GM18873 (cell line): ENCODE measurements around the gene ERGIC2.

ENCODE experiments used
- ATAC-seq: cut with Tn5 transposase; IDR thresholded peaks from one replicate; pipeline ENCODE4 v1.9.1; 2021; ENCODE audit warnings: mild to moderate bottlenecking, moderate library complexity, moderate number of reproducible peaks; ENCODE audit not compliant: unreplicated experiment, low FRiP score

Gene ERGIC2

DNA sequence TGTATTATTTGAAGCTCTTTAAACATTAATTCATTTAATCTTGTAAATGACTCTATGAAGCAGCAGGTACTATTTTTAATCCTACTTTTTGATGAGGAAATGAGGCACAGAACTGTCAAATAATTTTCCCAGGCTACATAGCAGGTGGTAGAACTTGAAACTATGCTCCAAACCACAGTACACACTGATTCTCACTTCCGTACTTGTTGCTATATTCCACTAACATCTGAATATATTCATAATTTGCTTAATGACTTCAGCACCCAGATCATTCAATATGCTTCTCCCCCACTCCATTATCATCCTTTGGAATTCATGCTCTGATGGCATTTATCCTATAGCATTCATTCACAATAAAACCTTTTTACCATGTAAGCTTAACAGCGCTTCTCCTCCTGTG is 4.9 kb downstream of the ERGIC2 start:
- no peak for ATAC-seq

DNA sequence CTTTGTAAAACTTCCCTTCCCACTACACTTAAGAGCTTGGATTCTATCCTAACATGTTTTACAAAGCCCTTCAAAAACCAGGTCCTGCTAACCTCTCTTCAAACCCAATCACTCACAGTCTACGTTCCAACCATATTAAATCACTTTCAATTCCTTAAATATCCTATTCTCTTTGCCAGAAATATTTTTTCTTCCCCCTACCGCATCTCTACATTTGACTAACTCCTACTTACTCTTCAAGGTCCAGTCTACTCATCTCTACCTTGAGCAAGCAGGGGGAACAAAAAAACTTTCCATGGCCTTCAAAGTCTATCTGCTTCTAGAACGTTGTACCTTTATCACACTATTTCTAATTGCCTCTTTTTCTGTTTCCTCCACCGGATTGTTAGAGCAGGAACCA is 6.1 kb downstream of the ERGIC2 start:
- ATAC-seq, result no peak

DNA sequence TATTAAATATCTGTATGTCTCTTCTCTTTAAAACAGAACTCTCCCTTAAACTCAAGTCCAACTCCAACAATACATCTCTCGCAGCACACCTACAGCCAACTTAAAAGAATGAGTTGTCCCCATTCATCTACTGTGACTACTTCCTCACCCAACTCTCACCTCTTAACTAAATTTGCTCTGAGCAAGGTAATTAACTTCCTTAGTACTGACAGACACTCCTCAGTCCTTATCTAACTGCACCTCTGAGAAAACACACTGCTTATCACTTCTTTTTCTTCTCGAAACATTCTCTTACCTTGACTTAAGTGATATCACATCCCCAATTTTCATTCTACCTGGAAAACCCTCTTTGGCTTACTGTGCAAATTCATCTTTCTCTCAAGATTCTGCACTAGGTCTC is 7.0 kb downstream of the ERGIC2 start:
- no peak for ATAC-seq

DNA sequence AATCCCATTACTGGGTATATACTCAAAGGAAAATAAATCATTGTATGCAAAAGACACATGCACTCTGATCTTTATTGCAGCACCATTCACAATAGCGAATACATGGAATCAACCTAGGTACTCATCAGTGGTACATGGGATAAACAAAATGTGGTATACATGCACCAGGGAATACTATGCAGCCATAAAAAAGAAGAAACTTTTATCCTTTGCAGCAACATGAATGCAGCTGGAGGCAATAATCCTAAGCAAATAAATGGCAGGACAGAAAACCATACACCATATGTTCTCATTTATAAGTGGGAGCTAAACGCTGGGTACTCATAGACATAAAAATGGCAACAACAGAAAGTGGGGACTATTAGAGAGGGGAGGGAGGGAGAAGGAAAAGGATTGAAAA is 15.9 kb downstream of the ERGIC2 start:
- no peak for ATAC-seq

DNA sequence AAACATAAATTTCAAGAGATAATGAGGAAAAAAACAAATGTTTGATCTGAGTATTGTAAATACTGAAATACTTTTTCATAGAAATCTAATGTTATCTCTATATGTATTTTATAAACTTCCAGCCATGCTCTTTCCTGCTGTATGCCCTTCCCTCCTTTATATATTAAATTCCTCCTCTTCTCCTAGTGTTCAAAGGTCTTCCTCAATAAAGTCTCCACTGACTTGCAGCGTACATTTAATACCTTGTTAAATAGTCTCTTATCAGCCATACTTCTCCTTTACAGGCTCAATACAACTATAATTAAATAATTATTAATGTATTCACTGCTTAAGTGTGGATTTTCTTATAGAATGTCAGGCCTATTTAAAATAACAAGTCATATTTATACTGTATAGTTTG is 26.0 kb downstream of the ERGIC2 start:
- ATAC-seq, result no peak

DNA sequence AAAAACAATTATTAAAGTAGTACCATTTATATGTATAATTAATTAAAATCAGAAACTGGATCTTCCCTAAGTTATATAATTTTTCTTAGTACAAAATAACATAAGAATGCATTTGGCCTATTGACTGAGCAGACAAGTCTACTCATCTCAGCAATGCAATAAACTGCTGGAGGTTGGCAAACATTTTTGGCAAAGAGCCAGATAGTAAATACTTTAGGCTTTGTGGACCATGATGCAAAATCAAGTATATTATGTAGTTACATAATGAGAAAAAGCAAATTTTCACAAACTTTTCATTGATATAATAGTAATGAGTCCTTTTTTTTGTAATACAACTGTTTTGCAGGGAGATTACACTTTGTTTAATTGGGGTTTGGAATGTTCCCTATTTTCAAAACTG is 30.9 kb downstream of the ERGIC2 start:
- no peak for ATAC-seq

DNA sequence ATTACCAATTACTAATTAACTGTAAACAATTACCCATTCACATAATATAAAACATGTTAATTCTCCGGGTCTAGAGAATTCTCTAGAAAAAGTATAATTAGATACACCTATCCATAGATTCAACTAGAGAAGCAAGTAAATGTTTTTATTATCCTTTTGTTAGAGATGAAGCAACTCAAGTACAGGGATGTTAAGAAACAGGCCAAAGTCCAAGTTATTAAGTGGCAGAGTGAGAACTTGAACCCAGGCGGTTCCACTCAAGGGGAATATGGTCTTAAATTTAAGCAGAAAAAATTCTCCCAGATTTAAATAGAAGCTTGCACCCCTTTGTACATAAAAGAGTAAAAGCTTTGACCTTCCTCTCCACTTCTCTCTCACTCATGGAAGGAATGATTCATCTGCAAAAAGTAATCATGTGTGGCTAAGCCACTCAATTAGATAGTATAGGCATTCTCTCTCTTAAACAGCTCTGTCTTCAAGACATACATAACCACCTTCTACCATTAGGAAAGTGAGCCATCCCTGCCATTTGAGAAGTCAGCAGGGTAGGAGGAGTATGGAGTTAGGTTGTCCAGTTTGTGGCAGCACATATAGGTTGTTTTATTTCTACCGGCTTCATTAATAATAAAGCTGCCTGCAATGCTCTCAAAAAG is 34.1 kb downstream of the ERGIC2 start:
- ATAC-seq, result no peak

DNA sequence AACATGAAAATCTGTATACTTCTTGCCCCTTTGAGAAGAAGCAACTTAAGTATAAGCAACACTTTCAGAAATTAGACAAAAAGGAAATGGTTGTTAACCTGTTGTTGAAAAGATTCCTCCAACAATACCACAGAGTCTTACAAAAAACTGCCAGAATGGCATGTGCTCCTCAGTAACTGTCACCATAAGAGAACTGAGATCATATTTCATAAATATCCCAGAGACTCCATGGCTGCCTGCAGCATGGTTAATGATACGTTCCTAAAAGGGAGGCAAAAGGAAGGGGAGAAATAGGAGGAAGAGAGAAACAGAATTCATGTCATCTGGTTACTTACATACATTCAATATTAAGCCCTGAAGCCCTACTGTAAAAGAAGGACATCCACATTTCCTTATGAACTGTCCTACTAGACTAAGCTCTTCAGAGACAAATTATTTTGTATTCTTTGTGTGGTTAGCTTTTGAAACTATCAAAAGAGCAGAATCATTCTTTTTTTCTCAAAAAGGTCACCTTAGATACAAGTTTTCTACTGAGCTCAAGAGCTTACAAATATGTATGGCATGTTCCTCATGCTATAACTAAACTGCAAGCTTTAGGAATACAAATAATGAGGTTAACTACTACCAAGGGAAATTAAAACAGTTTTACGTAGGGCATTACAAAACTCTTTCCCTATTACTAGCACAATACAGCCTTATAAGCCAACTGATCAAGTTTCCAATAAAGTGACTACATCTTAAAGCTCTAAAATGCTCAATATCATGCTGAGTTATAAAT is 37.8 kb downstream of the ERGIC2 start:
- ATAC-seq, result no peak

DNA sequence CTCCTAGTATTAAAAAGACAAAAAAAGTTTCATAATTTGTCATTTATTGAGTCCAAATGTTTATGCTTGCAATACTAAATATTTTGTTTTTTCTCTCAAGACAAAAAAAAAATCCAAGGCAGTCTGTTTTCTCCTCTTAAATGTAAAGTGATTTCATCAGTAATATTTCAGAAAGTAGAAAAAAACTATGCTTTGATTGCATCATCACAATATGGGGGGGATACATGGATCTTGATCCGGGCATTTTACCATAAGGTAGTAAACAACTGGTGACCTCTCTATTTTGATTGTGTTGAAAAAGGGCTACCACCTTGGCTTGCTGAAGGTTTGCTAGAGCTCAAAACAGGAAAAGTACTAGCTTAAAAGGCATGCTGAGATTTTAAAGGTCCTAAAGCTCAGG is 43.6 kb downstream of the ERGIC2 start:
- no peak for ATAC-seq

DNA sequence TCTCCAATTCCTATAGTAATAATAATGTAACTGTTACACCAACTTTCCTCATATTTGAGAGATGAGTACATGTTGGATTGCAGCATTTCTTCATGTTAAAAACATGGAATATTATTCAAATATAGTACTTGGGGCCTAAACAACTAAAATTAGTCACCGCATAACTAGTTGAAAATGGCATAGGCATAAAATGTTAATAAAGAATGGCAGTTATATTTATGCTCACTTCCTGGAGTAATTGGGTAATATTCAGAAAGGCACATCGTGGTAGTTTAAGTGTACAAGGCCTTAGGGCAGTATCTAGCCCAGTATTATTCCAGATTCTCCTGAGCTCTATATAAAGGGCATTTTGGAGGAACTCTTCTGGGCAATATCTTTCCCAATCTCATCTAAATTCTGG is 46.0 kb downstream of the ERGIC2 start:
- no peak for ATAC-seq

DNA sequence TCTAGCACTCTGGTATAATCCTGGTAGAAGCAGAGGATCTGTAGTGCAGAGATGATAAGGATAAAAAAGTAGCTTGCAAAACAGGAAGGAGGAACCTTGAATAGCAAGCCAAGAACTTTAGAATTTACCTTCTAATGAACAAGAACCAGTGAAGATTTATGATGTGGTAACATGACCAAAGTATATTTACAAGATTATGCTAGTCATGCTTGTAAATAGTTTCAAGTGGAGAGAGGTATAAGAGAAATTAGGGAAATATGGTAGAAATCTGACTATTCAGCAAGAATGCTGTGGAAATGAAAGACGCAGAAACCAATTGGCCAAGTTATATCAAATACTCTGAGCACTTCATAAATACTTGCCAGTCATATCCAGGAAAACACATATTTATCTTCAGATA is 47.8 kb downstream of the ERGIC2 start:
- no peak for ATAC-seq

DNA sequence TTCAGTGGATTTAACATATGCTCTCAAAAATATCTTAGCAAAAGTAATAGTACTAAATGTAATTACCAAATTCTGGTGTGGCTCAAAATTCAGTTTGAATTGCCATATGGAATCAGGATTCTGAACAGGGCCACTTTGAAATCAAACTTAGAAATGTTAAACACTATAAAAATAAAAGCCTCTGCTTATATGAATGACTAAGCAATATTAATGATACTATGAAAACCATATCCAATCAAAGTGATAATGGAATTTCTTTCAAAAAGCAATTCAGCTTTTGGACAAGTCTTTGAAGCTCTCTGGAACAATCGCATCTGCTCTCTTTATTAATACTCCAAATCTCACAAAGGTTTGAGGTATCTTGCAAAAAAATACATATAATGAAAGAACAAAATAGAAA is 51.6 kb downstream of the ERGIC2 start:
- no peak for ATAC-seq

DNA sequence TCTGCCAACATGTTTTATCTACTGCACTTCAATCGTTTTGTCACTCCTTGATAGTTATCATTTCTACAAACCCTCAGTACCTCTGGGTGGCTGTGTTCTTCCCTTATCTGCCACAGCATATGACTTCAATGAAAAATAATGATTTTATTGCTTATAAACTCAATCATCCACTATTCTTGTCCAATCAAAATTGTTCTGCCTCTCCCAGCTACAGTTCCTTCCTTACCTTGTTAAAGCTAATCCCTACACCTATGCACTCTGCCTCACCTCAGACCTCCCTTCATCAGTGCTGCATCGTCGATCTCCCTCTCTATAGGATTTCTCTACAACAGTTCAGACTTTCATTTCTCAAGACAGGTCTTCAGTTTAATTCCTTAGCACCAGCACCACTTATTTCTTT is 58.8 kb downstream of the ERGIC2 start:
- ATAC-seq, result no peak

DNA sequence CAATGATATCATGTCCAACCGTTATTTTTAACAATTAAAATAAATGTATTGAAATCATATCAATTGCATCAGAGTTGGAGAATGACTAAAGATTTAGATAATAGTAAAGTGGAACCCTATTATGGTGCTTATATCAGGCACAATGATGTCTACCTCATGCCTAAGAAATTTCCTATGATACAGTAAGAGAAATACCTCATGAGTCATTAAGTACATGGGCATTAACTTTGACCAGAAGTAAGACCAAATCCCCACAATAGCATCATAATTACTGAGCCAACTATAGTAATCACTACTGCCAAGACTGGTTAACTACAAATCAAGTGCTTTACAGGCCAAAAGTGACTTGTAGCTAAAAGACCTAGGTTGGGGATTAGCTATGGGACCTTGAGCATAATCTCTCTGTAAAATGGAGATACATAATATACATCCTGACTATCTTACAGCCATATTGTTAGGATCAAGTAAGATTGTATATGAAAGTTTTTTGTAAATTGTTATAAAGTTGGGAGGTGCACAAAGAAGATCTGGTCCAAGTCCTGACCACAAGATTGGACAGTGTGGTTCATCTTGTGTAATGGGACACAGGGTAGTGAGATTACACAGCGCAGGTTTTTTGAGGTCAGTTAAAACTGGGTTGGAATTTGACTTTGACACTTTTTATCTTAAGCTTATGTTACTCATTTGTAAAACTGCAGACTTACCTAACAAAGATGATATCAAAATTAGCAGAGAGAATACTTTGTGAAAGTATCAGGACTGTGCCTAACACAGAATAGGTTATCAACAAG is 60.5 kb downstream of the ERGIC2 start:
- no peak for ATAC-seq

DNA sequence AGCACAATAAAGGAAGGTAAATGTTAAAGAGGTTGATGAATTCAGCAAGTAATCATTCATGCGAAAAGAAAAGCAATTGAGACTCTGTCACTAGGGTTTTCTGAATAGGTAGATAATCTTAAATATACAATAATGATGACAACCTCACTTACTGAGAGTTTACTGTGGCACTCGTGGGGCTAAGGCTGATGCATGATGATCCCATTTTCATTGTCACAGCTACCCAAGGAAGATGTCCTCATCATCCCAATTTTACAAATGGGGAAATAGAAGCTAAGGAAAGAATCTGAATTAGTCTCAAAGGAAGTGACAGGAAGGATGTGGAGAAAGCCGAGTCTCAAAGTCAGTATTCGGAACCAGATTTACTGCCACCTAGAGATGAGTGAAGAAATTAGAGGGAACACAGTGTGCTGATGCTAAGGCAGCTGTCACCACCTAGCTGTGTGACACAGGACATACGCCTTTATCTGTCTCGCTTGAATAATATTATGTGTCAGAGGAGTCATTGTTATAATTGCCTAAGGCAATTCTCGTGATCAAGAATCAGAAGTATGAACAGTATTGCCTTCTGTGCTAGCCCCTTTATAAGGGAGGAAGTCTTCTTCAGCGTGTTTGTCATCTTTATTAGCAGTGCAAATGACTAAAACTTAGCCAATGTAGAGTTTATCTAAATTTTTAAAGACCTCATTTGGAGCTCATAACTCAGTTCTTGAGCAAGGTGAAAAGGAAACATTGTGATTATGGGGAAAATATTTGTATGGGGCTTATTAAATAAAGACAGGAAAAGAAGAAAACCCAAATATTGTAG is 63.2 kb downstream of the ERGIC2 start:
- ATAC-seq, result peak; percentile 98

DNA sequence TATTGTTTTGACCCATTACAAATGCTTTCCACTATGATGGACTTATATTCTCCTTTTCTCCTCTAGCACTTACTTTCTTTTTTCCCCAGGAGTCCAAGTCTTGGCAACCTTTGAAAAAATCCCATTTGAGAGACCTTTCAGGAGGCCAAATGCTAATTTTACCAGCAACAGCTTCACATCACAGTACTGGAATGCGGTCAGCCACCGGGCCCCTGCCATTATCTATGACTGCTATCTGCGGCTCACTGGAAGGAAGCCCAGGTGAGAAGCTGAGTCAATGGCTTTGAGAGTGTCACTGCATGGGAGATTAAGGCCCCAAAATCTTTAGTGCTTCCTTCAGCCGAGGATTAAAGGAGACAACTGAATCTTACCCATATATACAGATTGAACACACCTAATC is 64.2 kb downstream of the ERGIC2 start:
- ATAC-seq, result no peak

DNA sequence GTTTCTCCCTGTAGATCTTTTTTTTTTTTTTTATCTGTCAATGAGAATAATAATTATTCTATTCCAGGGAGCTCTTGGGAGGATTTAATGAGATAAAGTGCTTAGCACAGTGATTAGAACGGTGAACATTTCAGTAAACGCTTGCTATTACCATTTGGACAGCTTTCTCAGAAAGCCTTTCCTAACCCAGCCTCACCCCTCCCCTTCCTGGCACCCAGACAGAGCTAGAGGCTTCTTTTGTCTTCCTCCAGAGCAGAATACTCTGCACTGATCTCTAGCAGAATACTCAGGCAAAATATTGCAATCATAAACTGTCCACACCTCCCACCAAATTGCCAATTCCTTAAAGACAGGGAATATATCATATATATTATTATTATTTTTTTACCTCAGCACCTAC is 66.6 kb downstream of the ERGIC2 start:
- ATAC-seq, result no peak

DNA sequence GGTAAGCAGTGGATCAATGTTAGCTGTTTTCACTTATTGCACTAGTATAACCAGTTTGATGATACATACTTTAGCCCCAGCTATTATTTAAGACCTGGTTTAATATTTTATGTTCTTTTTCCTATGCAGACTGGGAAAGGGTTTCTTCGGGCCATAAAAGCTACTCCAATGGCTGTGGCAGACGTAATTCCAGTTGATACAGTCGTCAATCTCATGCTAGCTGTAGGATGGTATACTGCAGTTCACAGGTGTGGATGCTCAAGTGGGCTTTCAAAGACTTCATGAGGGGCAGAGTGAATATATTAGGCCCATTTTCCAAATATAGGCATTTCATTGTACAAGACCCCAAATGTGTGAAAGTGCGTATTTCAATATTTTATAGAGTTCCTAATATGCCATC is 70.1 kb downstream of the ERGIC2 start:
- no peak for ATAC-seq

DNA sequence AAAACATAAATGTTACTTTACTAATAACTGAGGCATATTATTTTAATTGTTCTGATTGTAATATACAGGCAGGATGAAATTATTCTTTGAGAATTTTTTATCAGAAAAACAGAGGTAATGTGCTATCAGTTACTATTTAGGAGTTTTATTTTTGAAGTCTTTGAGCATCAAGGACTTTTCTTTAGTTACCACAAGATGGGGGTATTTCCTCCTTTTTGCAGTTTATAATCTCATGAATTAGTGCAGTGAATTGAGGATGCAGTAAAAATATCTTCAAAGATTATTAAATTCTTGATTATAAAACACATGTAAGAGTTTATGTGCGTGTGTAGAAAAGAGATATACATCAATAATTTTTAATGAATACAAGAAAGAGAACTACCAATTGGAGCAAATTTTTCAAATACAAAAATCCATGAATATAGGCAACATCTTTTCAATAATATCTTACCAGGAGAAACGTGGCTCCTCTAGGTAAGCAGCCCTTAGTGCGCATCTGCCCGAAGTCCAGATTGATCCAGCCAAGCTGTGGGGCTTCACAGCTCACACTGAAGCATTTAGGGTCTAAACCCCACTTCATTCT is 71.6 kb downstream of the ERGIC2 start:
- no peak for ATAC-seq

DNA sequence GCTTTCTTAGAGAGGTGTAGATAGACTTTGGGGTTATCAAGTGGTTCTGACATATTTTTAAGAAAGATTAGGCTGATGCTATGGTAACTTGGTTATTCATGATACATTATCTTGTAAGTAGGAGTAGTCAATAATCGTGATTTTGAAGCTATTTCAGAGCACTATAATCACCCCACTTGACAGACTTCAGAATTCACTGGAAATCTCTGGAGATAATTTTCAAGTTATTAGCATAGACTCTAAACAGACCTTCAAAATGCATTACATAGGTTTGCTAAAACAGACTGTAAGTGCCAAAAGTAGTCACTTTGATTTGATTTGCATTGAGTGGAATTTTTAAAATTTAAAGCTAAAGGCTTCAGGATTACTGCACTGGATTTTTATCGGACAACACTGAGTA is 74.3 kb downstream of the ERGIC2 start:
- no peak for ATAC-seq
